SIG-M5 treated with dmso at 0.1 percent for 504 hours (cell line): Measurements from ENCODE around the gene CNTD1.
A peak's percentile ranks its signal among the peaks of the same experiment; 100 is the strongest.

Source experiments
- DNase-seq: peaks from one replicate; lab custom pipeline; 2025; ENCODE audit not compliant: unreplicated experiment; lab: John Stamatoyannopoulos, UW

The CNTD1 gene

DNA sequence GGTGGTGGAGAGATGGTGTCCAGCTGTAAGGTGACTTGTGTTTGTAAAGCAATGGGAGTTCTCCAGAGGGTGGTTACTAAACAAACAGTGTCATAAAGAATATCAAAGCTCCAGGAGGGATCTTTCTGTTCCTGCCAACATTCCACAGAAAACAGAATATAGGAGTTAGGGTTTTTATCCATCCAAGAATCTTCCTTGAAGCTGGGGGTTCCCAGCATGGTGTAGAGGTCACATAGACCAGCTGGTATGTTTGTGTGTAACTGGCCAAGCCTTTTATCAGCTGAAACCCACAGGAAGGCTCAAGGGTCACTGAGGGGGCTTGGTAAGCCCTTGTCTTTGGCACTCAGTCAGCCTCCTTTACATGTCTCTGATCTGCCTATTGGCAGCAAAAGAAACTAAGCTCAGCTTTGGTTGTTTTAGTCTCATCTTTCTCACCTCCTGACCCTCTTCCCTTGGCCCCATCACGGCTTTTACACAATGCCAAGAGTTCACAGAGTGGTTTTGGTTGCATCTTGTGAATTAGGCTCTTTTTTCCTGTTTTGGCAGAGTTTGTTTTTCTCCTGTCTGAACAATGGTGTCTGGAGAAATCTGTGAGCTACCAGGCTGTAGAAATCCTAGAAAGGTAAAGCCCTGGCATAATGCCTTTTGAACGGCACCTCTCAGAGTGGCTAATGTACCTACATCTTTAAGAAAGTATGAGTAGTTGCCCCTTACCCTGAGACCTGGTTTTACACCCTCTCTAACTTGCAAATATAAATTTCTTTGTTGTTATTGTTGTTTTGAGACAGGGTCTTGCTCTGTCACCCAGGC is 4.6 kb downstream of the CNTD1 start:
- DNase-seq: no peak

DNA sequence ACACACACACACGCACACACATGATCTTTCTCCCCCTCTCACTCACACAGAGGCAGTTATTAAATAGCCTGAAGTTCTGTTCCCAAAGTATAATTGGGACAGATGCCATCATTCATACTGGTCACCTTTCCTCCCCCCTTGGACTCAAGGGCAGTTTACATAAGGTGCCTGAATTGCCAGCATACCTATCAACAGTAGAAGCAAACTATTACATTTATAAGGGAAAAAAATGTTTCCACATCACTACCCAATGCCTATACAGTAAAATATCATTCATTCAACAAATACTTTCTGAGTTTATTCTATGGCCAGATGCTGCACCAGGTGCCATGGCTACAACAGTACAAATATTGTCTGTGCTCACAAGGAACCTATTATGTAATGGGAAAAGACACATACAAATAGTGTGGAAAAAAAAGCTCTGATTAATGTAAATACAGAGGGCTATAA is 6.3 kb downstream of the CNTD1 start:
- DNase-seq: peak; percentile 37

DNA sequence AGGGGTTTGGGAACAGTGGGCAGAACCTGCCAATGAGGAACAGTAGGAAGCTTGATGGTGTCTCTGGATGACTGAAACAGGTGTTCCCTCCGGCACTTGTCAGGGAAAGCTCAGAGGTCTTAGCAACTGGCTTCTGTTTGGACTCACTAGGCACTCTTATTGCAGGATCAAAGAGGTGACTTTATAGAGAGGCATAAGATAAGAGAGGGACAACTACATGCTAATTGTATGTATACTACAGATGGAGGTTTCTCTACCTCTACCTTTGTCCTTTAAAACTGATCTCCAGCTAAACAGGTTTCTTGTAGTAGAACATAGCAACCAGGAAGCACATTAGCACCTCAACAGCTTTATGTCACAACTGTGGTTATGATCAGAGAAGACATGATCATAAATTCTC is 7.6 kb downstream of the CNTD1 start:
- DNase-seq: no peak

DNA sequence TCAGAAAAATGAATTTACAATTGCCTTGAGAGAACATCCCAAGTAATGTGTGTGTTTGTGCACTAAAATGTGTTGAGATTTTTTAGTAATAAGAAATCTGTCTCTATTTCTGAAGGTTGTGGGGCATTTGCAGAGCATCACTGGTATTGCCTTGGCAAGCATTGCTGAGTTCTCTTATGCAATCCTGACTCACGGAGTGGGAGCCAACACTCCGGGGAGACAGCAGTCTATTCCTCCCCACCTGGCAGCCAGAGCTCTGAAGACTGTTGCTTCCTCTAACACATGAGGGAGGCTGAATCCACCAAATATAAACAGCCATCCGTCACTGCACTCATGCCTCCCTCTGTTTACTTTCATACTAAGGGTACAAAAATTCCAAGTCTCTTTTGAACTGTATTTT is 10.6 kb downstream of the CNTD1 start:
- DNase-seq: peak; percentile 53

DNA sequence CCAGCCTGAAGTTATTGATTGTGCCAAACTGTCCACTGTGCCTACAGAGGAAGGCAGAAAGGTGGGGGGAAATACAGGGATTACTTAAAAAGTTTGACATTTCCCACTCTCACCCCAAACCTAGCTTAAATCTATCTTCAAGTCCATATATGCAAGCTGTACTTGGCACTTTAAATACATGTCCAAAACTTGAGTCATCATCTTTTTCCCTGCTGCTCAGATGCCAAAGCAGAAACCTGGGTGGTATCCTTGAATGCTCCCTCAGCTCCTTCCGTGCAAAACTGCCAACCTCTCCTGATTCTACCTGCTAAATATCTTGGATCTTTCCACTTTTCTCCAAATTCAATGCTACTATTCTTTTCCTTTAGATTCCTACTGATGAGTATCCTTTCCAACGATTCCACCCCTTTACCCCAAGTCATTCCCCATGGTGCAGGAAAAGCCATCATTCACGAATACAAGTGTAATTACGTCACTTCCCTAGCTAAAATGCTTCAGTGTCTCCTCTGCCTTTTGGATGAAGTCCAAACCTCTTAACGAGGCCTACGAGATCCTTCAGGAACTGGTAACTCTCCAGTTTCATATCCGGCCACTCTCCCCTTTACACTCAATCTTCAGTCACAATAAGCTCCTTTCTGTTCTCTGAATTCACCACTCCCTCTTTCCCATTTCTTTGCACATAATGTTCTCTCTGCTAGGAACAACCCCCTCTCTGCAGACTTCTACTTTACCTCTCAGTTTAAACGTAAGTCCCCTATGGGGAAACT is 16.2 kb downstream of the CNTD1 start:
- no peak for DNase-seq

DNA sequence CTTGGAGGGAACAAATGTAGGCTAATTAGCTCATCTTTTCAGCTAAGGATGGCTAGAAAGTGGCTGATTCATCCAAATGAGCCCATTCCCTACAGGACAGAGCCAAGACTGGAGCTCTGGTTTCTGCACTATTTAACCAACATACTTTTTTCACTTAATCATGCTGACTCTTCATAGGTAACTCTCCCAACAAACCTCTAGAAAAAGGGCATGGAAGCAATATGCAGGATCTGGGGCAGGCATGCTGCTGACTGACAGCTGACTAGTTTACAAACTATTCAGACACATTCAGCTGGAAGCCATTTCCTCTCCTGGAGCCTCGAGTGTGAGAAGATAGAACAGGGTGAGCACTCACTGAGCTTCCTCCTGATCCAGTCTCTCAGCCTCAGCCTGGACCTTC is 19.2 kb downstream of the CNTD1 start:
- no peak for DNase-seq

DNA sequence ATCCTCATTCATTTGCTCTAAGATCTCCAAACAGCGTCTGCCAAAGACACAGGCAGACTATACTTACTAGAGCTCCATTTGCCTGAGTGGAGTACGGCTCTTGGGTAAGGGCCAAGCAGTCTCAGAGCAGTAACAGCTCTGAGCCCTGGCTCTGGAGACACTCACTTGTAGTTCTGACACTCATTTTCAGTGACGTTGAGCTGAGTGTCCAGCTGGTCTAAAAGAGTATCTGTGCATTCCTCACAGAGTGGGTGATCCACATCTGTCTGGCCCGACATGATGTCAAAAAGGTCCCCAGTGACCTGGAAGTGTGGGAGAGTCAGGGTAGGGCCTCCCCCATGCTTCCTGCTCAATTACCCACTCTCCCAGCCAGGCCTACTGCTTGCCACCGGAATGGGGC is 19.7 kb downstream of the CNTD1 start:
- DNase-seq: no peak

DNA sequence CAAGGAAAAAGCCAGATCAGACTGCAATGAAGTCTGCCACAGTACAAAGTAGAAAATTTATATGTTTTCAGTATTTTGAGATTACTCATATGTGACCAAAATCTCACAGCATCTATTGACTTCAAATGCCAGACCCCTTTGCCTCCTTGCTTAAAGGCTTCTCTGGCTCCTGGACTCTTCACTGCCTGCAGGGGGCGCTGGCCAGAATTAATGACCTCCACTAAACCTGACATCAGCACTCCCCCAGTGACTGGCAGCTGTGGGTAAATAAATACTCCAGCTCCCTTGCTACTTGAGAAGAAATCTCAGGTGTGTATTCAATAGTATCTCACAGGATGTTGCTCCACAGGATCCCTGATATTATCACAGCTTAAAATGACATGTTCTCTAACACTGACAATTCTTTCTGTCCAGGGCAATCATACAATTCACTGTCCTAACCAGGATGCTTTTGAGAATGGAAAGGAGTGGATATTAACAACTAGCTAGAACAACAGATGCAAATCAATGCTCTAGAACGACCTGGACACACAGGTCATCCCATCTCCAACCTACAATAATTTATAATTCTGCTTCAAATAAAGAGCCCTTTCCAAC is 21.4 kb downstream of the CNTD1 start:
- DNase-seq: peak; percentile 66

DNA sequence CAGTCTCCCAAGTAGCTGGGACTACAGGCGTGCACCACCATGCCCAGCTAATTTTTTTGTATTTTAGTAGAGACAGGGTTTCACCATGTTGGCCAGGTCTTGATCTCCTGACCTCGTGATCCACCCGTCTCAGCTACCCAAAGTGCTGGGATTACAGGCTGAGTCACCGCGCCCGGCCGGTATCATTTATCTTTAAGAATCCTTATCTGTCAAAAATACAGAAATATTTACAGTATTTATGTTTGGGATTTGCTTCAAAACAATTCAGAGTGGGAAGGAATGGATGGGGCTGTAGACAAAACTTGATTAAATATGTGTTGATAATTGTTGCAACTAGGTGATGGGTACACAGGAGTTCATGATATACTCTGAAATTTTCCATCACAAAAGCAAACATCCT is 22.5 kb downstream of the CNTD1 start:
- no peak for DNase-seq

DNA sequence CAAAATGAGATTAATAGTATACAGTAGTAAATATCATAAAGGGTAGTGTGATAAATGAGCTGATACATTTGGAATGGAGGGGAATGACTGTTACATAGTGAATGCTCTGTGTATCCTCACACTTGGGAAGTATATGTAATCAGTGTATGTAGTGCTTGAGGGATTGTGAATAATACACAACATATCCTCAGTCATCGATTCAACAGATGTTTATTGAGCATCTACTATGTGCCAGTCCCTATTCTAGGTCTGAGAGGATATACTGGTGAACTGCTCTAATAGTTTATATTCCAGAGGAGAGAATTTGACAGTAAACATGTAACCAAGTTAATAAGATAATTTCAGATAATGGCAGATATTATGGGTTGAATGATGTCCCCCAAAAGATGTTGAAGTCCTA is 28.8 kb downstream of the CNTD1 start:
- DNase-seq: no peak

DNA sequence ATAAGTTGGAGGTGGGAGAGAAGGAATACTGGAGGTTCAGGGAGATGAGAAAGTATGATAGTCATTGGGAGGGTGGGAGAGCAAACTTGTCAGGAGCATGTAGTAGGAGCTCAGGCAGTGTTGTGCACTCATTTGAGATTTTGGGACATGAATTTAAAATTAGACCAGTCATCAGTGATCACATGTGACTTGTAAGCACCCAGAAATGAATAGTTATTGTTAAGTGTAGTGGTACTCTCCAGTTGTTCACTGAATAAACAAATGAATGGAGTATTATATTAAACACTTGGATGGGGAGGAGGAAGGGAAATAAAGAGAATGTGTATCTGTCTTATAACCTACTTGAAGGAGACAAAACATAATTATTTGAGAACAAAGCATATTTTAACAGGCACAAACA is 32.3 kb downstream of the CNTD1 start:
- no peak for DNase-seq

DNA sequence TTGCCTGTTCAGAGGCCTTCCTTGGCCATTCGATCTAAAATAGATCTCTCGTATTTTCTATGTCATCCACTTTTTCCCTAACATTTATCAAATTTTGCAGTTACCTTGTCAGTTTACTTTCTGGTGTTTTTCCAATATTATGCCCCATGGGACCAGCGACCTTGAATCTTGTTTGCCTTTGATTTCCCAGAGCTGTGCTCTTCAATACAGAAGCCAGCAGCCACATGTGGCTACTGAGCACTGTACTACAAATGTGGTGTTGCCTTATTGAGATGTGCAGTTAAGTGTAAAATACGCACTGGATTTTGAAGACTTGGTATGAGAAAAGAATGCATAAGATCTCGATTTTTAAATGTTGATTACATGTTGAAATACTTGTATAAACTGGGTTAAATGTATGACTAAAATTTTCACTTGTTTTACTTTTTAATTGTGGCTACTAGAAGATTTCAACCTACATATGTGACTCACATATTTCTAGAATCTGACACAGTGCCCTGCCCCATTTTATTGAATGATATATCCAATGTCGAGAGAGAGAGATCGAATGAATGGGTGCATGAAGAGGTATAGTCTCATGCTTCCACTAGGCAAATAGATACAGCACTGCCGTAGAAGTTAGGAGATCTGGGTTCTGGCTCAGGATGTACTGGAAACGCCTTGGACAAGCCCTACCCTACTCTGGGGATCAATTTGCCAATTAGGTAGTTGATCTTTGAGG is 33.7 kb downstream of the CNTD1 start:
- no peak for DNase-seq

DNA sequence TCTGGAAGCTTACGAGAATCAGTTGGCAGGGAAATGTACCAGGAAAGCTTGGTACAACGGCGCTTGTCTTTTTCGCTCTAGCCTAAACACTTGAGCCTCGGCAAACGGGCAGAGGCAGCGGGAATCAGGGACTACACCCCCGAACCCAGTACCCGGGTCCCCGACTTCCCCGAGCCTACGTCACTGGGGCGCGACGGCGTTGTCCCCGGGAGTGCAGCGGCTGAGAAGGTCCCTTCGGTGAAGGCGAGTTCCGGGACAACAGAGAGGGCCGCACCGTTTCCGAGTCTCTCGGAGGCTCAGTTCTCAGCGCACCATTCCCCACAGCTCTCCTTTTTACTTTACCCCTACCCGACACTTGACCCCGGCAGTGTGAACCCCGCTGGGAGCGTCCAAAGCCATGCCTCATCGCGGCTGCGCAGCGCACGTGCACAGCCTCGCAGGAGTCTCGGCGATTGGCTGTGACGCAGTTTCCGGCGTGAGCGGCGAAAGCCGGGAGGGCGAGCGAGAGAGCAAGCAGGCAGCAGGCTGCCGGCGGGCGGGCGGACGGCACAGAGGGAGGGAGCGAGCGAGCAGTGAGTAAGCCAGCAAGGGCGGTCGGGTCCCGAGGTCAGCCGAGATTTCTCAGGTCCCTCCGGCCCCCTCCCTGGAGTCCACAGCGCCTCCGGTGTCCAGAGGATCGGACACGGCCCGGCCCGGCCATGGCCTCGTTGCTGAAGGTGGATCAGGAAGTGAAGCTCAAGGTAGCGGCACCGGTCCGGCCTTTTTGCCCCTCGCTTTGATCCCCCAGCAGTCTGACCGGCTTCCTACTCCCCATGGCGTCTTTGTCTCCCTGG is 34.5 kb downstream of the CNTD1 start, which contains the start of gene PSME3:
PSME3 (plus strand) TSS at position 464 of the 833 bp plus-strand sequence; CDS start at position 699, 235 bp downstream.
- peak; percentile 84 for DNase-seq

DNA sequence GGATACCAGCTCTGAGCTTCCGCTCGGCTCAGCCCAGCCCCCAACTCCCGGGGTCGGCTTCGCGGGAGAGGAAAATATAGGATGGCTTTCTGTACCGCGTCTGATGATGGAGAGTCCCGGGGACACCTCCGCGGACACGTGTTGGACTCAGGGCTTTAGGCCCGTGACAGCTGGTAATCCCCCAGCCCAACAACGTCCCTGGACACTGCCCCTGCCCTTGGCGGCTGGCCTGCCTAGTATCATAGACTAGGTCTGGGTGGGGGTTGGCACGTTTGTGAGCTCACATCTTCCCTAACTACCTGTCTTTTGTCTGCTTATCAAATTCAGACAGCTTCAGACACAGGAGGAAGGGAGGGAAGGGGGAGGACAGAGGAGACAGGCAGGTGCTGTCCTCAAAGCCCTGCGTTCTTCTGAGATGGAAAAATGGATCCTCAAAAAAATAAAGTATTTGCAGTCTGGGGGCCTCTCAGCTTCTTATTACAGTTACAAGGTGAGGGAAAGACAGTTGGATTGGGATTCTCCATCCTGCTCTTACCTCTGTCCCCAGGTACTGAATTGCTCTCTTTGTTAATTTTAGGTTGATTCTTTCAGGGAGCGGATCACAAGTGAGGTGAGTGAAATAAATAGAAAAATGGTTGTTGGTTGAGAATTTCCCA is 35.2 kb downstream of the CNTD1 start:
- no peak for DNase-seq

DNA sequence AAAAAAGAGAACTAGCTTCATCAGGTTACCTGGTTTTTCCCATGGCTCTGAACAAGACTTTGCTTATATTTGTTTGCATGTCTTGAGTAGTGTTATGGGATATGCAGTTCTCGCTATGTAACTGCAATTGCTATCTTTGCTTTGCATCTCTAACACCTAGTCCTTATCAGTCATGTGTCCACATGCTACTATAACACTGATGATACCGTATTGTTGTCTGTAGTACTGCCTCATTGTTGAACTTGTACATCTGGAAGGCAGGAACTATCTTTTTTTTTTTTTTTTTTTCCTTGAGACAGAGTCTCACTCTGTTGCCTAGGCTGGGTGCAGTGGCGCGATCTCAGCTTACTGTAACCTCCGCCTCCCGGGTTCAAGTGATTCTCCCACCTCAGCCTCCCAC is 37.1 kb downstream of the CNTD1 start:
- DNase-seq: no peak

DNA sequence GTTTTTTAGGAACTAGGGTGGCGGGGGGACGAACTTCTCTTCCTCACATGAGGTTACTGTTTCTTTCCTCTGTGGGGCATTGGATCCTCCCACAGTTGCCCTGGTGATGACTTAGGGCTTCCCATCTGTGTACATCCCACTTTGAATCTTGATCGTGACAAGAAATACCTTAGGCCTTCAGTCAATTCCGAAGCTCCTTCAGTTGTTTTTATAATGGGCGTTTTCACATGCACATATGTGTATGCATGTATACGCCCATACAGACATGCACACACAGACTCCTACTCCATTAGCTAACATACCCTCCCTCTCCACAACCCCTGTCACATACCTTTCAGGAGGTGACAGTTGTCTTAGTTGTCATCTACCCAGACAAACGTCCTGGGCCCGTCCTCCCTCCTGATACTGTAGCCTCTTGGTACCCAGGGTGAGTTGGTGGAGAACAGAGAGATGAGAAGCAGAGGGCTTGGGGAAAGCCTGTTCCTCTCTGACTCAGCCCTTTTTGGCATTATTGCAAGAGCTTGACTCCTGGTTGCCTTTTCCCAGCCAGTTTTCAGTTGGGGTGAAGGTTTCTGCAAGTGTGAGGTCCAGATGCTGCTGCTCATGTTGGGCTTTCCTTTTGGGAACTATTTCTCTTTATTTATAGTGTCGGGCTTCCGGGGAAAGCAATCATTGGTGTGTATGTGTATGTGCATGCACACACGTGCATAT is 43.5 kb downstream of the CNTD1 start:
- DNase-seq: no peak

DNA sequence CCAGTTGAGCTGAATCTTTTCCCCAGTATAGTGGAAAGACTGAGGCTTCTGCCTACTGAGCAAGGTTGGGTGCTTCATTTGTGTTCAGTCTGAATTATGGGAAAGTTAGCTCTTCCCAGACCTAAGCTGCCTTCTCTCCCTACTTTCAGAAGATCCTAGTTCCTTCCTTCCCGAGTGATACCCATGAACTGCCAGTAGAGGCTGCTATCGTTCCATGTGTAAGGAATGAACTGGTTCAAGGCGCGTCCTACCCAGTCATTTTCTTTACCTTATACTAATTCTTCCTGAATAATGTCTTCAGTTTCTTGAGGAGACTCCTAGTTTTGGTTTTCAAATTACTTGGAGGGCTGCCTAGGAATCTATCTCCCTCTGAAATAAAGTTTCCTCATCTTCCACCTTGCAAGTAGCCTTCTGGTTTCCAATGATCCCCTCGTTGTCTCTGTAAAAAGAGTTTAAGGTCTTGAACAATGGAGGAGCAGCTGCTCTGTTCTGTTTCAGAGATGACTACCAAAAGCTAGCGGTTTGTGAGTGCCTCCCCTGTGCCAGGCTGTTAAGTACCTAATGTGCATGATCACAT is 44.8 kb downstream of the CNTD1 start:
- peak; percentile 52 for DNase-seq

DNA sequence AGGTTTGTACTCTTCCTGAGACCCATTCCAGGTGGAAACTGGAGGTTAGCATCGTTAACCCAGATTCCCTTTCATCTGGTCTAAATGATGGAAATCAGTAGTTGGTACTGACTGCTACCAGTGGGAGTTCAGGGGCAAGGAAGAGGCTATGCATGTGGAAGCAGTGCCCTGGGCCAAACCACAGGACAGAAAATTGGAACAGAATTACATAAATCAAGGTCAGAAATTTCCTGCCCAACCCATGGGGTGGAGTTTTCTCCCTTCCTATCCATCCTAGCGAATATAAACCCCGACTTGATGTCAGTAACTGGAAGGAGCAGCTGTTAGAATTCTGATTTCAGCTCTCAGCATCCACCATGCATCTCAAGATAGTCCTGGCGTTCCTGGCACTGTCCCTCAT is 45.6 kb downstream of the CNTD1 start, which contains the start of gene AOC2:
AOC2 (plus strand) TSS at position 310 of the 400 bp plus-strand sequence; CDS start at position 357, 47 bp downstream.
- DNase-seq: no peak
